K562 (cell line): Measurements from ENCODE around the gene SF3B4. TPM values are rescaled to one million over a fixed set of nuclear protein-coding genes. Genes with fewer than 3 reads are reported as not detected.

Experiments used
- AFF4 ChIP-seq: sonication (generic); formaldehyde crosslinking; IDR thresholded peaks from 2 replicates; pipeline ENCODE4 v1.8.0; 2023; ENCODE audit warnings: mild to moderate bottlenecking, missing genetic modification reagents
- ARID4B ChIP-seq: sonication (generic); formaldehyde crosslinking; IDR thresholded peaks from 2 replicates; pipeline ENCODE4 v1.8.0; 2022; ENCODE audit warnings: mild to moderate bottlenecking, missing genetic modification reagents
- BCLAF1 ChIP-seq, 2 experiments: fragments of 450-650 bp in 1 of 2; IDR thresholded peaks; 2 replicates each; pipeline ENCODE4 v1.6.1; 2011 to 2017; ENCODE audit warnings: low read depth in 2 of 2, antibody characterized with exemption in 1 of 2, borderline replicate concordance in 1 of 2, low read length in 1 of 2, mild to moderate bottlenecking in 1 of 2, mixed read lengths in 1 of 2; ENCODE audit not compliant: control insufficient read depth in 1 of 2
- CHD1 ChIP-seq: fragments of 200-600 bp; sonication (generic); IDR thresholded peaks from one replicate; pipeline ENCODE4 v1.6.1; 2012; ENCODE audit warnings: mild to moderate bottlenecking, moderate library complexity, low read length, inconsistent platforms
- FOXA3 ChIP-seq, 2 experiments: fragments of 450-650 bp in 1 of 2; sonication (generic) in 1 of 2; formaldehyde crosslinking; IDR thresholded peaks in 1 of 2; conservative IDR thresholded peaks in 1 of 2; 2 replicates each; pipeline versions ENCODE4 v1.4.0 to v1.8.0; 2020 to 2022; ENCODE audit warnings: mild to moderate bottlenecking in 2 of 2, missing genetic modification reagents in 1 of 2
- POLR2G ChIP-seq: fragments of 200-400 bp; formaldehyde crosslinking; IDR thresholded peaks from 2 replicates; pipeline ENCODE4 v1.6.1; 2017; ENCODE audit warnings: low read depth, mild to moderate bottlenecking, antibody characterized with exemption, low read length, moderate library complexity
- RBFOX2 ChIP-seq: fragments of 200-400 bp; formaldehyde crosslinking; IDR thresholded peaks from 2 replicates; pipeline ENCODE4 v1.6.1; 2017; ENCODE audit warnings: low read depth, mild to moderate bottlenecking, low read length, moderate library complexity
- SMAD4 ChIP-seq: fragments of 250-450 bp; sonication (Bioruptor Pico); conservative IDR thresholded peaks from 2 replicates; pipeline ENCODE4 v1.8.0; 2021; ENCODE audit warnings: inconsistent platforms, mild to moderate bottlenecking, moderate library complexity
- THRAP3 ChIP-seq: fragments of 450-650 bp; IDR thresholded peaks from 2 replicates; pipeline ENCODE4 v1.6.1; 2016; ENCODE audit warnings: mild to moderate bottlenecking, inconsistent platforms, borderline replicate concordance
- TOE1 ChIP-seq, 2 experiments: fragments of 450-650 bp in 1 of 2; sonication (generic) in 1 of 2; formaldehyde crosslinking in 1 of 2; IDR thresholded peaks; 2 replicates each; pipeline versions ENCODE4 v1.7.1 to v1.8.0; 2016 to 2022; ENCODE audit warnings: borderline replicate concordance in 2 of 2, mild to moderate bottlenecking in 2 of 2, antibody characterized with exemption in 1 of 2, inconsistent platforms in 1 of 2, low read depth in 1 of 2, missing genetic modification reagents in 1 of 2, moderate library complexity in 1 of 2
- ZBTB1 ChIP-seq: sonication (generic); formaldehyde crosslinking; IDR thresholded peaks from 2 replicates; pipeline ENCODE4 v1.8.1; 2023; ENCODE audit warnings: missing genetic modification reagents, low read depth, mild to moderate bottlenecking, borderline replicate concordance
- ZNF263 ChIP-seq: sonication (generic); formaldehyde crosslinking; IDR thresholded peaks from 2 replicates; pipeline ENCODE4 v1.8.0; 2022; ENCODE audit warnings: mild to moderate bottlenecking, missing genetic modification reagents, borderline replicate concordance
- polyA plus RNA-seq, 8 experiments: library from polyadenylated mRNA; depleted of rRNA in 4 of 8; stranded (reverse) in 5 of 8; unstranded in 3 of 8; fragments of >200 nt; fragmentation: Nextera tagmentation in 2 of 8; fragmentation: Illumina TruSeq in 1 of 8; extraction: Ambion mirVana in 2 of 8; extraction: Trizol in 1 of 8; gene quantifications; 2 replicates each; pipeline versions ENCODE4 v1.2.1 to v1.2.3, GENCODE V29; 2011 to 2014; ENCODE audit warnings: inconsistent platforms in 1 of 8, missing spikeins in 1 of 8
- total RNA-seq, 7 experiments: library from RNA; depleted of rRNA in 6 of 7; stranded (reverse); fragments of >200 nt in 6 of 7; fragmentation: Illumina TruSeq in 2 of 7; extraction: Trizol in 2 of 7; gene quantifications; 2 replicates each; pipeline versions ENCODE4 v1.2.1 to v1.2.3, GENCODE V29; 2011 to 2021; ENCODE audit warnings: low replicate concordance in 1 of 7

SF3B4 gene
- total and polyA plus RNA-seq, 9 of the 15 experiments (the other 6 are each of a cell fraction or from before 2014, with no cell fraction given): 3.0 to 88.0 (median 26.1) TPM

GRCh38 chr1:149887196-149887455 is 40.5 kb downstream of the SF3B4 start (continued):
- TF ChIP-seq BCLAF1 (IDR thresholded peaks at IDR 0.05; ENCODE audit: borderline replicate concordance in 1 of 2, control insufficient read depth in 1 of 2, low read depth in 2 of 2, low read length in 1 of 2): peak in 1 of 2 experiments; percentile 43; a peak in 1 of 4 replicates
- TF ChIP-seq FOXA3 (CRISPR knock-in tag; conservative IDR thresholded peaks at IDR 0.05 in 1 of 2, IDR thresholded peaks at IDR 0.05 in 1 of 2): peak in 1 of 2 experiments; percentile 23; a peak in 1 of 4 replicates
- peak; percentile 87 for TF ChIP-seq RBFOX2
- TF ChIP-seq TOE1 (IDR thresholded peaks at IDR 0.05; ENCODE audit: borderline replicate concordance): 0 out of 2 replicates have a peak, but pooled peaks have one; percentile 8
- TF ChIP-seq TOE1 (CRISPR knock-in tag; IDR thresholded peaks at IDR 0.05; ENCODE audit: borderline replicate concordance, low read depth): 0 out of 2 replicates have a peak, but pooled peaks have one; percentile 4
- peak; percentile 55 for TF ChIP-seq POLR2G
- 0 out of 2 replicates have a peak, but pooled peaks have one; percentile 43 for TF ChIP-seq SMAD4
- TF ChIP-seq ARID4B (CRISPR knock-in tag): peak; percentile 49; the same call in 1 of the 2 replicates
- peak; percentile 51; the same call in 1 of the 2 replicates for TF ChIP-seq ZBTB1 (CRISPR knock-in tag)
- TF ChIP-seq CHD1: peak; percentile 98
- TF ChIP-seq THRAP3: peak; percentile 98
- TF ChIP-seq AFF4: peak; percentile 99
- peak; percentile 6; the same call in 1 of the 2 replicates for TF ChIP-seq ZNF263 (CRISPR knock-in tag)
